Measurements from ENCODE around the gene NACC1. TPM values are rescaled to one million over a fixed set of nuclear protein-coding genes. Genes with fewer than 3 reads are reported as not detected.

Gene NACC1
- polyA plus RNA-seq, 2 of the 4 experiments (the other 2 are of a cell fraction): 26.1 to 37.9 TPM

GRCh38 chr19:13078381-13078780 is 39.7 kb upstream of the NACC1 start:
- Histone ChIP-seq H3K4me2 (no peak overlapping the region), H3K9me3 (no peaks in the 10 kb centered on the region), H3K4me3 (no peak overlapping the region), H3K27ac (peak overlapping the region in 1 of 2 experiments; percentile 68; a peak in 2 of 6 replicates), H3K4me1 (peaks cover 17% of the 10 kb centered on the region)
- FAIRE-seq: no peak
- no peak for DNase-seq (ENCODE audit: low read depth in 1 of 2, low spot score in 1 of 2)
- 87% methylated on average over 9 of the region's 10 CpGs for WGBS (ENCODE audit: missing lambda C conversion rate)
- no peak for ATAC-seq
- TF ChIP-seq CBX8 (IDR thresholded peaks at IDR 0.05) (no peak), KDM1A (IDR thresholded peaks at IDR 0.05; ENCODE audit: low read depth) (no peak), CHD2 (IDR thresholded peaks at IDR 0.05; ENCODE audit: low read length, partially characterized antibody) (no peak), E2F6 (IDR thresholded peaks at IDR 0.05; ENCODE audit: borderline replicate concordance, low read depth) (no peak), USF2 (IDR thresholded peaks at IDR 0.05) (no peak), TFCP2L1 (CRISPR knock-in tag; IDR thresholded peaks at IDR 0.05) (no peak), ESRRA (IDR thresholded peaks at IDR 0.05; ENCODE audit: borderline replicate concordance, low read length) (no peak), ZSCAN20 (CRISPR knock-in tag; IDR thresholded peaks at IDR 0.05) (no peak), GATA3 (IDR thresholded peaks at IDR 0.05; ENCODE audit: borderline replicate concordance) (no peak), FOSB (CRISPR knock-in tag; IDR thresholded peaks at IDR 0.05) (no peak), NPAS2 (CRISPR knock-in tag; IDR thresholded peaks at IDR 0.05; ENCODE audit: borderline replicate concordance) (no peak), TP53 (CRISPR knock-in tag; IDR thresholded peaks at IDR 0.05) (no peak), ZC3H11A (IDR thresholded peaks at IDR 0.05) (no peak)
- TF ChIP-seq, protein P1, sequence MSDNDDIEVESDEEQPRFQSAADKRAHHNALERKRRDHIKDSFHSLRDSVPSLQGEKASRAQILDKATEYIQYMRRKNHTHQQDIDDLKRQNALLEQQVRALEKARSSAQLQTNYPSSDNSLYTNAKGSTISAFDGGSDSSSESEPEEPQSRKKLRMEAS (IDR thresholded peaks at IDR 0.05): no peak
- TF ChIP-seq, protein P2, sequence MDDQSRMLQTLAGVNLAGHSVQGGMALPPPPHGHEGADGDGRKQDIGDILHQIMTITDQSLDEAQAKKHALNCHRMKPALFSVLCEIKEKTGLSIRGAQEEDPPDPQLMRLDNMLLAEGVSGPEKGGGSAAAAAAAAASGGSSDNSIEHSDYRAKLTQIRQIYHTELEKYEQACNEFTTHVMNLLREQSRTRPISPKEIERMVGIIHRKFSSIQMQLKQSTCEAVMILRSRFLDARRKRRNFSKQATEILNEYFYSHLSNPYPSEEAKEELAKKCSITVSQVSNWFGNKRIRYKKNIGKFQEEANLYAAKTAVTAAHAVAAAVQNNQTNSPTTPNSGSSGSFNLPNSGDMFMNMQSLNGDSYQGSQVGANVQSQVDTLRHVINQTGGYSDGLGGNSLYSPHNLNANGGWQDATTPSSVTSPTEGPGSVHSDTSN (IDR thresholded peaks at IDR 0.05): no peak
- ChIA-PET CTCF (interaction anchor here (0.6 to 6.9 kb wide), 9 partner anchors 11 to 199 kb away, joined by 3 to 47 read pairs (median 6); no protein-coding TSS in a partner anchor), POLR2A (no interaction called here)

DNA sequence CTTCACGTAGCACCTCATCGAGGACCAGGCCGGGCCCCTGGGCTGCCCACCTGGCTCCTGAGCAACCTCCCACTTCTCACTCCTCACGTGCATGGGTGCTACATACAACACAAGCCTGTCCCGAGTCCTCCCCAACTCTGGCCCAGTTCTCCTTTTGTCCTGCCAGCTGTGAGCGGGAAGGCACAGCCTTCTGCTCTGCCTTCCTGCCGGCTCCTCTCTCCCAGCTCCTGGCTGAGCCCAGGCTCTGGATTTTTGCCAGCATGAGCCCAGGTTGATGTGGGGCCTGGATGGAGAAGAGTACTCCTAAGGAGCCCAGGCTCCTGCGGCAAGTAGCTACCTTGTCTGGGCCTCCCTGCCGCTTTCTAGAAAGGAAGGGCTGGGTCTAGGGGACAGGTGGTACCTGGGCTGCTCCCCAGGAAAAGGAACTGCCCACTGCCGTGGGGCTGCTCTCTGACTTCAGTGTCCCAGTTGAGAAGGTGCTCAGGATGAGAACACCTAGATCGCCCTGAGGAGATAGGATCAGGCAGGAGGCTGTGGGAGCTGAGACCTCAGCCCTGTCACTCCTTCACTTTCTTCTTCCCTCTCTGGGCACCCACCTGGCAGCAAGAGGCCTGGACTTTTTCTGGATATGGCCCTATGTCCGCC is 39.0 kb upstream of the NACC1 start:
- Histone ChIP-seq H3K27ac (peak overlapping the region; percentile 51 to 68; a peak in 4 of 6 replicates), H3K9me3 (no peaks in the 10 kb centered on the region), H3K4me2 (peak overlapping the region; percentile 39), H3K4me1 (peaks cover 17% of the 10 kb centered on the region), H3K4me3 (no peak overlapping the region)
- FAIRE-seq (no peak), DNase-seq (ENCODE audit: low read depth in 1 of 2, low spot score in 1 of 2) (no peak), ATAC-seq (no peak)
- TF ChIP-seq, protein P3, sequence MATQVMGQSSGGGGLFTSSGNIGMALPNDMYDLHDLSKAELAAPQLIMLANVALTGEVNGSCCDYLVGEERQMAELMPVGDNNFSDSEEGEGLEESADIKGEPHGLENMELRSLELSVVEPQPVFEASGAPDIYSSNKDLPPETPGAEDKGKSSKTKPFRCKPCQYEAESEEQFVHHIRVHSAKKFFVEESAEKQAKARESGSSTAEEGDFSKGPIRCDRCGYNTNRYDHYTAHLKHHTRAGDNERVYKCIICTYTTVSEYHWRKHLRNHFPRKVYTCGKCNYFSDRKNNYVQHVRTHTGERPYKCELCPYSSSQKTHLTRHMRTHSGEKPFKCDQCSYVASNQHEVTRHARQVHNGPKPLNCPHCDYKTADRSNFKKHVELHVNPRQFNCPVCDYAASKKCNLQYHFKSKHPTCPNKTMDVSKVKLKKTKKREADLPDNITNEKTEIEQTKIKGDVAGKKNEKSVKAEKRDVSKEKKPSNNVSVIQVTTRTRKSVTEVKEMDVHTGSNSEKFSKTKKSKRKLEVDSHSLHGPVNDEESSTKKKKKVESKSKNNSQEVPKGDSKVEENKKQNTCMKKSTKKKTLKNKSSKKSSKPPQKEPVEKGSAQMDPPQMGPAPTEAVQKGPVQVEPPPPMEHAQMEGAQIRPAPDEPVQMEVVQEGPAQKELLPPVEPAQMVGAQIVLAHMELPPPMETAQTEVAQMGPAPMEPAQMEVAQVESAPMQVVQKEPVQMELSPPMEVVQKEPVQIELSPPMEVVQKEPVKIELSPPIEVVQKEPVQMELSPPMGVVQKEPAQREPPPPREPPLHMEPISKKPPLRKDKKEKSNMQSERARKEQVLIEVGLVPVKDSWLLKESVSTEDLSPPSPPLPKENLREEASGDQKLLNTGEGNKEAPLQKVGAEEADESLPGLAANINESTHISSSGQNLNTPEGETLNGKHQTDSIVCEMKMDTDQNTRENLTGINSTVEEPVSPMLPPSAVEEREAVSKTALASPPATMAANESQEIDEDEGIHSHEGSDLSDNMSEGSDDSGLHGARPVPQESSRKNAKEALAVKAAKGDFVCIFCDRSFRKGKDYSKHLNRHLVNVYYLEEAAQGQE (IDR thresholded peaks at IDR 0.05): no peak
- TF ChIP-seq, protein P4, sequence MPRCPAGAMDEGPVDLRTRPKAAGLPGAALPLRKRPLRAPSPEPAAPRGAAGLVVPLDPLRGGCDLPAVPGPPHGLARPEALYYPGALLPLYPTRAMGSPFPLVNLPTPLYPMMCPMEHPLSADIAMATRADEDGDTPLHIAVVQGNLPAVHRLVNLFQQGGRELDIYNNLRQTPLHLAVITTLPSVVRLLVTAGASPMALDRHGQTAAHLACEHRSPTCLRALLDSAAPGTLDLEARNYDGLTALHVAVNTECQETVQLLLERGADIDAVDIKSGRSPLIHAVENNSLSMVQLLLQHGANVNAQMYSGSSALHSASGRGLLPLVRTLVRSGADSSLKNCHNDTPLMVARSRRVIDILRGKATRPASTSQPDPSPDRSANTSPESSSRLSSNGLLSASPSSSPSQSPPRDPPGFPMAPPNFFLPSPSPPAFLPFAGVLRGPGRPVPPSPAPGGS (IDR thresholded peaks at IDR 0.05): no peak
- TF ChIP-seq, protein P2 (IDR thresholded peaks at IDR 0.05): no peak
- TF ChIP-seq, protein P1 (IDR thresholded peaks at IDR 0.05): no peak
- TF ChIP-seq, protein P5, sequence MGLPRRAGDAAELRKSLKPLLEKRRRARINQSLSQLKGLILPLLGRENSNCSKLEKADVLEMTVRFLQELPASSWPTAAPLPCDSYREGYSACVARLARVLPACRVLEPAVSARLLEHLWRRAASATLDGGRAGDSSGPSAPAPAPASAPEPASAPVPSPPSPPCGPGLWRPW (IDR thresholded peaks at IDR 0.05): no peak
- no peak for TF ChIP-seq KDM5A (IDR thresholded peaks at IDR 0.05)
- TF ChIP-seq HEYL (CRISPR knock-in tag; IDR thresholded peaks at IDR 0.05): no peak
- TF ChIP-seq ZSCAN20 (CRISPR knock-in tag; IDR thresholded peaks at IDR 0.05): no peak
- no peak for TF ChIP-seq EP300 (IDR thresholded peaks at IDR 0.05)
- TF ChIP-seq EHF (CRISPR knock-in tag; IDR thresholded peaks at IDR 0.05): no peak
- TF ChIP-seq, protein P6, sequence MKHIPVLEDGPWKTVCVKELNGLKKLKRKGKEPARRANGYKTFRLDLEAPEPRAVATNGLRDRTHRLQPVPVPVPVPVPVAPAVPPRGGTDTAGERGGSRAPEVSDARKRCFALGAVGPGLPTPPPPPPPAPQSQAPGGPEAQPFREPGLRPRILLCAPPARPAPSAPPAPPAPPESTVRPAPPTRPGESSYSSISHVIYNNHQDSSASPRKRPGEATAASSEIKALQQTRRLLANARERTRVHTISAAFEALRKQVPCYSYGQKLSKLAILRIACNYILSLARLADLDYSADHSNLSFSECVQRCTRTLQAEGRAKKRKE (CRISPR knock-in tag; IDR thresholded peaks at IDR 0.05; ENCODE audit: low read depth): no peak
- TF ChIP-seq RFX5 (IDR thresholded peaks at IDR 0.05): no peak
- no peak for TF ChIP-seq NPAS2 (CRISPR knock-in tag; IDR thresholded peaks at IDR 0.05; ENCODE audit: borderline replicate concordance)
- ChIA-PET CTCF (interaction anchor here (0.6 to 6.9 kb wide), 9 partner anchors 11 to 198 kb away, joined by 3 to 47 read pairs (median 6); no protein-coding TSS in a partner anchor), POLR2A (no interaction called here)
- 86% methylated on average over 8 of the region's 12 CpGs for WGBS (ENCODE audit: missing lambda C conversion rate)
